GM19372 (cell line): ENCODE measurements around the gene CLDN6.
"Not testable (repeated sequence)": the region's sequence is repeated elsewhere in the genome, so short reads cannot be mapped to it uniquely, and the experiment has no call there.

ENCODE experiments used
- ATAC-seq: cut with Tn5 transposase; IDR thresholded peaks from one replicate; pipeline ENCODE4 v1.9.1; 2021; ENCODE audit warnings: mild to moderate bottlenecking, low read depth, moderate library complexity; ENCODE audit not compliant: unreplicated experiment

Gene CLDN6

GRCh38 chr16:3052571-3053329, 34.8 kb upstream of the CLDN6 start:
- not testable (repeated sequence) for ATAC-seq

GRCh38 chr16:3051494-3051893, 33.5 kb upstream of the CLDN6 start:
- no peak for ATAC-seq

- no peak for ATAC-seq
These were observed 33.0 kb upstream of the CLDN6 start for GRCh38 chr16:3051009-3051408.

GRCh38 chr16:3050487-3050886, 32.5 kb upstream of the CLDN6 start:
- no peak for ATAC-seq

- ATAC-seq = no peak
These were observed 32.0 kb upstream of the CLDN6 start for GRCh38 chr16:3049921-3050481.

GRCh38 chr16:3047387-3047720, 29.4 kb upstream of the CLDN6 start:
- ATAC-seq = no peak

- ATAC-seq = no peak
These were observed 28.8 kb upstream of the CLDN6 start for GRCh38 chr16:3046641-3047386.

GRCh38 chr16:3045758-3046640, 28.0 kb upstream of the CLDN6 start, which contains the start of gene MMP25:
TSS of gene MMP25 (plus strand) at chr16:3046561. CDS start at chr16:3046918, 357 bp downstream.
- ATAC-seq = no peak

- no peak for ATAC-seq
These were observed 26.7 kb upstream of the CLDN6 start for GRCh38 chr16:3044708-3045107.

- ATAC-seq = no peak
These were observed 24.4 kb upstream of the CLDN6 start for GRCh38 chr16:3042376-3042775.

GRCh38 chr16:3038896-3039295, 20.9 kb upstream of the CLDN6 start:
- ATAC-seq = no peak

- no peak for ATAC-seq
These were observed 20.3 kb upstream of the CLDN6 start for GRCh38 chr16:3038256-3038655.

GRCh38 chr16:3036726-3037315, 18.8 kb upstream of the CLDN6 start, which contains the start of gene BICDL2:
TSS of gene BICDL2 (minus strand) at chr16:3036944. CDS start at chr16:3035496, 1,448 bp downstream.
- no peak for ATAC-seq

GRCh38 chr16:3035972-3036725, 18.2 kb upstream of the CLDN6 start:
- ATAC-seq = no peak

- no peak for ATAC-seq
These were observed 17.4 kb upstream of the CLDN6 start for GRCh38 chr16:3035289-3035971.

GRCh38 chr16:3032624-3033023, 14.6 kb upstream of the CLDN6 start:
- ATAC-seq = no peak

- no peak for ATAC-seq
These were observed 12.5 kb upstream of the CLDN6 start for GRCh38 chr16:3030222-3031212.
